ENCODE data around the gene TMEM62. TPM values are rescaled to one million over a fixed set of nuclear protein-coding genes. Genes with fewer than 3 reads are reported as not detected.

The TMEM62 gene
- 10 to 100 TPM; 21.5 to 32.0 (median 25.4) TPM for total RNA-seq

- Histone ChIP-seq H3K27me3 (no peaks in the 10 kb centered on the region), H3K9me3 (no peaks in the 10 kb centered on the region), H3K36me3 (peaks cover 18 to 33% (median 27%) of the 10 kb centered on the region in 4 donors), H3K27ac (replicated peaks in 1 of 4) (peak within 1 kb of the TSS; percentile 85 to 93 (median 85)), H3K4me3 (peak within 1 kb of the TSS; percentile 74 to 97 (median 82)), H3K4me1 (peaks cover 10 to 26% (median 22%) of the 10 kb centered on the region in 4 donors)
- 0% methylated on average over 9 of the region's 66 CpGs for WGBS
- DNase-seq (ENCODE audit: extremely low spot score), result peak; percentile 93
- TF ChIP-seq CTCF (IDR thresholded peaks at IDR 0.05) (peak in 1 of 3 experiments; percentile 9), POLR2AphosphoS5 (IDR thresholded peaks at IDR 0.05) (peak; percentile 78 to 87), POLR2A (IDR thresholded peaks at IDR 0.05; ENCODE audit: low read depth) (peak; percentile 39), EP300 (IDR thresholded peaks at IDR 0.05) (no peak)
- intact Hi-C loops (cut with DNase I), result loop anchor here (10.0 kb wide), 1 partner anchor 51 kb away; the partner anchor contains the start of gene CCNDBP1
Observed at GRCh38 chr15:43133430-43134156, at the start of gene TMEM62. TMEM62 (plus strand) TSS chr15:43133586; CDS start chr15:43133803, 217 bp downstream.

- Histone ChIP-seq H3K36me3 (peaks cover 0 to 50% (median 30%) of the 10 kb centered on the region in 4 donors), H3K4me1 (peaks cover 0 to 24% (median 19%) of the 10 kb centered on the region in 4 donors), H3K4me3 (no peak overlapping the region), H3K27me3 (no peaks in the 10 kb centered on the region), H3K9me3 (no peaks in the 10 kb centered on the region), H3K27ac (replicated peaks in 1 of 4) (peak overlapping the region in 3 of 4 donors; percentile 25 to 57 (median 41))
- TF ChIP-seq EP300 (IDR thresholded peaks at IDR 0.05) (no peak), POLR2AphosphoS5 (IDR thresholded peaks at IDR 0.05) (no peak), CTCF (IDR thresholded peaks at IDR 0.05) (no peak)
- DNase-seq (ENCODE audit: extremely low spot score), result no peak
- intact Hi-C loops (cut with DNase I), result no loop called here
Observed at GRCh38 chr15:43085921-43086320, 47.5 kb upstream of the TMEM62 start.

- no peak overlapping the region for H3K4me3 ChIP-seq
- TF ChIP-seq POLR2AphosphoS5 (IDR thresholded peaks at IDR 0.05) (no peak), POLR2A (IDR thresholded peaks at IDR 0.05; ENCODE audit: low read depth) (no peak), EP300 (IDR thresholded peaks at IDR 0.05) (no peak), CTCF (IDR thresholded peaks at IDR 0.05) (no peak)
- intact Hi-C loops (cut with DNase I), result no loop called here
- peak overlapping the region in 2 of 4 donors; percentile 11 to 25 for H3K27ac ChIP-seq (replicated peaks in 1 of 4)
- WGBS, result 30% methylated on average over 1 of the region's 1 CpG
- H3K27me3 ChIP-seq, result no peaks in the 10 kb centered on the region
- H3K36me3 ChIP-seq, result peaks cover 0 to 44% (median 24%) of the 10 kb centered on the region in 4 donors
- DNase-seq (ENCODE audit: extremely low spot score), result no peak
- no peaks in the 10 kb centered on the region for H3K9me3 ChIP-seq
- H3K4me1 ChIP-seq, result peaks cover 0 to 24% (median 19%) of the 10 kb centered on the region in 4 donors
Observed at GRCh38 chr15:43086551-43086950, 46.8 kb upstream of the TMEM62 start.

- H3K27ac ChIP-seq (replicated peaks in 1 of 4), result no peak overlapping the region
- peaks cover 0 to 7% (median 0%) of the 10 kb centered on the region in 4 donors for H3K36me3 ChIP-seq
- no peak for DNase-seq (ENCODE audit: extremely low spot score)
- WGBS, result 99% methylated on average over 4 of the region's 4 CpGs
- no peaks in the 10 kb centered on the region for H3K9me3 ChIP-seq
- intact Hi-C loops (cut with DNase I), result no loop called here
- no peaks in the 10 kb centered on the region for H3K27me3 ChIP-seq
- peaks cover 14 to 27% (median 17%) of the 10 kb centered on the region in 4 donors for H3K4me1 ChIP-seq
- TF ChIP-seq POLR2AphosphoS5 (IDR thresholded peaks at IDR 0.05), result no peak
- TF ChIP-seq POLR2A (IDR thresholded peaks at IDR 0.05; ENCODE audit: low read depth), result no peak
- TF ChIP-seq EP300 (IDR thresholded peaks at IDR 0.05), result no peak
- TF ChIP-seq CTCF (IDR thresholded peaks at IDR 0.05), result no peak
- no peak overlapping the region for H3K4me3 ChIP-seq
Observed at GRCh38 chr15:43091859-43092258, 41.5 kb upstream of the TMEM62 start.

Measured in esophagus muscularis mucosa (tissue), 4 donors.